IPS-18a (cell line): ENCODE data around the gene ATP8A2.
"Not testable (repeated sequence)": the region's sequence is repeated elsewhere in the genome, so short reads cannot be mapped to it uniquely, and the experiment has no call there.

ENCODE experiments used
- H3K27ac ChIP-seq: one replicate; pipeline ENCODE4 v1.5.1; 2013; ENCODE audit warnings: low read length
- H3K27me3 ChIP-seq: one replicate; pipeline ENCODE4 v1.6.1; 2013; ENCODE audit warnings: mild to moderate bottlenecking, low read length; ENCODE audit not compliant: control insufficient read depth, insufficient read depth
- H3K36me3 ChIP-seq: one replicate; pipeline ENCODE4 v1.6.1; 2013; ENCODE audit warnings: low read depth, low read length; ENCODE audit not compliant: control insufficient read depth
- H3K4me1 ChIP-seq: one replicate; pipeline ENCODE4 v1.6.1; 2013; ENCODE audit warnings: low read depth, low read length; ENCODE audit not compliant: control insufficient read depth
- H3K4me3 ChIP-seq: one replicate; pipeline ENCODE4 v1.5.1; 2013; ENCODE audit warnings: low read length
- H3K9ac ChIP-seq: one replicate; pipeline ENCODE4 v1.6.1; 2013; ENCODE audit warnings: mild to moderate bottlenecking, low read length, moderate library complexity
- H3K9me3 ChIP-seq: one replicate; pipeline ENCODE4 v1.6.1; 2013; ENCODE audit warnings: low read depth, low read length; ENCODE audit not compliant: control insufficient read depth

ATP8A2 gene

DNA sequence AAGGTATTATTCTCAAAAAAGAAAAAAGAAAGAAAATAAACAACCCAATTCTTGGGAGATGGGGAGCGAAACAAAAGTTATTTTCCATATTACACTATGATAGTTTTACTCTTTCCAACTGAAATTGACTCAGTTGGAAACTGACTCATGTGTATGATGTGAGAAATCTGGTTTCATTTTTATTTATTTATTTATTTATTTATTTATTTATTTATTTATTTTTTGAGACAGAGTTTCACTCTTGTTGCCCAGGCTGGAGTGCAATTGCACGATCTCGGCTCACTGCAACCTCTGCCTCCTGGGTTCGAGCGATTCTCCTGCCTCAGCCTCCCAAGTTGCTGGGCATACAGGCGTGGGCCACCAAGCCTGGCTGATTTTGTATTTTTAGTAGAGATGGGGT lies 11.3 kb upstream of the ATP8A2 start:
- not testable (repeated sequence) for H3K9me3 ChIP-seq, H3K27me3 ChIP-seq, H3K9ac ChIP-seq, H3K27ac ChIP-seq, H3K4me3 ChIP-seq, H3K4me1 ChIP-seq, H3K36me3 ChIP-seq

DNA sequence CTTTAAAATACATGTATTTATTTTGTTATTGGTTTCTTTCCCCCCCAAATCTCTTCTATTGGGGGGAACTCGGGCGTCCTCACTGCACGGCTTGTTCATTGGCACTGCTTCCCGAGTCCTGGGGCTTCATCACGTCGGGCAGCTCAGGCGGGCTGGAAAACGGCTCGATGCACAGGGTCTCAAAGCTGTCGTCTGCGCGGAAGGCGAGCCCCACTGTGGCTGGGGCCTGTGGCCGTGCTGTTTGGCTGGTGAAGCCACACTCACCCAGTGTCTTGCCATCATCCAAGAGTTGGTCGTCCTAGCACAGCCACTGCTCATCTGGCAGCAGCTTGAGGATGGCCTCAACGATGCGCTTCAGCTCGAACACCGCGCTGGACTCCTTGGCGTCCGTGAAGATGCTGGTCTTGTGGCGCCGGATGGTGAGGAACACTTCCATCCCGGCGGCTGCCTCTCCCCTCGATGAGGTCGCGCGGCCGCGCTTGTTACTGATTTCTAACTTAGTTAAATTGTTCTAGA lies 6.0 kb upstream of the ATP8A2 start:
- no peak overlapping the region for H3K27ac ChIP-seq
- H3K4me3 ChIP-seq: no peak overlapping the region
- H3K36me3 ChIP-seq: no peaks in the 10 kb centered on the region
- no peaks in the 10 kb centered on the region for H3K4me1 ChIP-seq
- H3K9ac ChIP-seq: no peak overlapping the region
- no peaks in the 10 kb centered on the region for H3K9me3 ChIP-seq
- H3K27me3 ChIP-seq: peaks cover 12% of the 10 kb centered on the region

DNA sequence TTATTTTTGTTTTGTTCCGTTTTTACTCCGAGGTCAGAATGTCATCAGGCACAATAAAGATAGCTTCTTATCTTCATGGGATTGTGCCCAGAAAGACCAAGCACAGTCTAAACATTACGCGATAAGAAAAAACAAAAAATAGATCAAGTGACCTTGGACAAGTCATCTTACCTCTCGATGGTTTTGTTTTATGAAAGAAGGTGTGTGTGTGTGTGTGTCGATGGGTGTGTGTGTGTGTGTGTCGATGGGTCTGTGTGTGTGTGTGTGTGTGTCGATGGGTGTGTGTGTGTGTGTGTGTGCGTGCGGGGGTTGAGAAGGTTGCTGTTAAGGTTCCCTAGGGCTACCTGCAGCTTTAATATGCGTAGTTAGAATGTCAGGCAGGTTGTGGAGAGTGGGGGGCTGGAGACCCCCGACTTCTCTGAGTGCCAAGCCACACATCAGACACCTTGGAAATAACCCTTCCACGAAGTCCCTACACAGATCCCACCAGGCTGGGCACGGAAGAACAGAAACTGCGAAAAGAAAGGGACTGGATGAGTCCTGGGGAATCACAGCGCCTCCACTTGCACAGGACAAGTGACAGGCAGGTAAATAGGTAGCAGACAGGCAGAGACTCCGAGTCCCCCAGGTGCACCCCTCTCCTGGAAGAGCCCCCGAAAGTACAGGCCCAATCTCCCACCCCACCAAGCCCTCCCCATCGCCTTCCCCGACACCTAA lies 458 bp upstream of the ATP8A2 start:
- Histone ChIP-seq H3K9ac (no peak overlapping the region), H3K36me3 (no peaks in the 10 kb centered on the region), H3K27ac (no peak overlapping the region), H3K9me3 (no peaks in the 10 kb centered on the region), H3K27me3 (peaks cover 48% of the 10 kb centered on the region), H3K4me3 (peak overlapping the region; percentile 59), H3K4me1 (no peaks in the 10 kb centered on the region)

GRCh38 chr13:25372284-25373081 lies 709 bp downstream of the ATP8A2 start:
- H3K9ac ChIP-seq: no peak overlapping the region
- H3K36me3 ChIP-seq: no peaks in the 10 kb centered on the region
- H3K27me3 ChIP-seq: peaks cover 48% of the 10 kb centered on the region
- peak overlapping the region; percentile 52 for H3K4me3 ChIP-seq
- H3K9me3 ChIP-seq: no peaks in the 10 kb centered on the region
- no peaks in the 10 kb centered on the region for H3K4me1 ChIP-seq
- no peak overlapping the region for H3K27ac ChIP-seq

DNA sequence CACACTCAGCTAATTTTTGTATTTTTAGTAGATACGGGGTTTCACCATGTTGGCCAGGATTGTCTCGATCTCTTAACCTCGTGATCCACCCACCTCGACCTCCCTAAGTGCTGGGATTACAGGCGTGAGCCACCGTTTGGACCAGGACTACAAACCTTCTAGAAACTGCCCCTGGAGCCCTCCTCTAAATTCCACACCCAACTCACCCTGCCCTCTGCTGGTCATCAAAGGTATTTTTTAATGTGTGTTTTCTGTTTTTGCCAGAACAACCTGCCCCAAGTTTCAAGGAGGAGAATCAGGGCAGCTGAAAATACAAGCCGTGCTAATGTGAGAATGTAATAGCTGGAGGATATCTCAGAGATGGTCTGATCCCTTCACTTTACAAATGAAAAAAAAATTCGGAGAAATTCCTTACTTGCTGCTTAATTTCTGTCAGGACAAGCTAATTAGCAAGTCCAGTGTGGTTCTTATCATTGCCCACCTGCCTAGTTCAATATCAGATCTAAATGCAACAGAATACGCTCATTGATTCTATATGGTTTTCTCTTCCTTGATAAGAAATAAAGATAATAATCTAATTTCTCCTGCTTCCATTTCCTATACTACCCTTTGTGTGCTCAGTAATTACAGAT lies 4.1 kb downstream of the ATP8A2 start:
- peaks cover 35% of the 10 kb centered on the region for H3K27me3 ChIP-seq
- H3K9ac ChIP-seq: no peak overlapping the region

DNA sequence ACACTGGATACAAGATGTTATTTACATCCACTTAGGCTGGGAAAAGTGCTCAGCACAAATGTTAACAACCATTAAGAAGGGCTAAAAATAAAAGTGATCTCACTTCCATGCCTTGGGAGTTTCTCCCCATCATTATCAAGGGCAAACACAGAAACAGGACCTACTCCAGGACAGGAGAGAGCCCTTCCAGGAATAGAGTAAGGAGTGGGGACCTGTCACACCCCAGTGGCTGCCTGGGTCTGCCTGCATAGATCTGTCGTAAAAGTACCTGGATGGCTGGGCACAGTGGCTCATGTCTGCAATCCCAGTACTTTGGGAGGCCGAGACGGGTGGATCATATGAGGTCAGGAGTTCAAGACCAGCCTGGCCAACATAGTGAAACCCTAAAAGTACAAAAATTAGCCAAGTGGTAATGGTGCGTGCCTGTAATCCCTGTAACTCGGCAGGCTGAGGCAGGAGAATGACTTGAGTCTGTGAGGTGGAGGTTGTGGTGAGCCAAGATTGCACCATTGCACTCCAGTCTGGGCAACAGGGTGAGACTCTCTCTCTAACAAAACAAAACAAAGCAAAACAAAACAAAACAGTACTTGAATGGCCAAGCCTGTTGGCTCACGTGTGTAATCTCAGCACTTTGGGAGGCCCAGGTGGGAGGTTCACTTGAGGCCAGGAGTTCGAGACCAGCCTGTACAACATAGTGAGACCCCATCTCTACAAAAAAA lies 5.6 kb downstream of the ATP8A2 start:
- H3K4me3 ChIP-seq: no peak overlapping the region
- peaks cover 21% of the 10 kb centered on the region for H3K27me3 ChIP-seq
- H3K9ac ChIP-seq: no peak overlapping the region
- H3K27ac ChIP-seq: no peak overlapping the region
- no peaks in the 10 kb centered on the region for H3K4me1 ChIP-seq
- H3K36me3 ChIP-seq: no peaks in the 10 kb centered on the region
- H3K9me3 ChIP-seq: no peaks in the 10 kb centered on the region

More for the DNA sequence above, 4.1 kb downstream of the ATP8A2 start:
- no peaks in the 10 kb centered on the region for H3K36me3 ChIP-seq
- H3K4me3 ChIP-seq: no peak overlapping the region
- H3K27ac ChIP-seq: no peak overlapping the region
- no peaks in the 10 kb centered on the region for H3K9me3 ChIP-seq
- no peaks in the 10 kb centered on the region for H3K4me1 ChIP-seq

DNA sequence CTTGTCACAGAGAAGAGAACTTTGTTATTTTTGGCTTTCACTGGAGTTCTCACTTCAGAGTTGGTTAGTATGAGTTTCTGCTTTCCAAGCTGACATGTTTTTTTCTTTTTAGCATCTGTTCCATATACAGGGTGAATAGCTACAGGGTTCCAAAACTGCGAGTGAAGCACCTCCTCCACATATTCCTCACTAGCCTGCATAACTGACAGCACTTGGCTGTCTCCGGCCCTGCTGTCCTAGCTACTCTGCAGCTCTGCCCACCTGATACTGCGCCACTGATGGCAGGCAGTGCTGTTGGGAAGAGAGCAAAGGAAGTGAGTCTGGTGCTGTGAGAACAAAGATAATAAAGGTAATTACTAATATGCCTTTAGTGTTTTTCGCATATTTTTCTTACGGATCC lies 6.8 kb downstream of the ATP8A2 start:
- H3K4me3 ChIP-seq: no peak overlapping the region
- H3K9me3 ChIP-seq: no peaks in the 10 kb centered on the region
- no peak overlapping the region for H3K27ac ChIP-seq
- no peak overlapping the region for H3K9ac ChIP-seq
- peaks cover 10% of the 10 kb centered on the region for H3K27me3 ChIP-seq
- no peaks in the 10 kb centered on the region for H3K4me1 ChIP-seq
- H3K36me3 ChIP-seq: no peaks in the 10 kb centered on the region

GRCh38 chr13:25379011-25379410 lies 7.2 kb downstream of the ATP8A2 start:
- Histone ChIP-seq H3K4me1 (no peaks in the 10 kb centered on the region), H3K9me3 (no peaks in the 10 kb centered on the region), H3K27me3 (peaks cover 5% of the 10 kb centered on the region), H3K9ac (no peak overlapping the region), H3K27ac (no peak overlapping the region), H3K4me3 (no peak overlapping the region), H3K36me3 (no peaks in the 10 kb centered on the region)

GRCh38 chr13:25380082-25380481 lies 8.3 kb downstream of the ATP8A2 start:
- Histone ChIP-seq H3K9me3 (no peaks in the 10 kb centered on the region), H3K4me1 (no peaks in the 10 kb centered on the region), H3K4me3 (no peak overlapping the region), H3K9ac (no peak overlapping the region), H3K27ac (no peak overlapping the region), H3K27me3 (no peaks in the 10 kb centered on the region), H3K36me3 (no peaks in the 10 kb centered on the region)

GRCh38 chr13:25380741-25381324 lies 9.1 kb downstream of the ATP8A2 start:
- Histone ChIP-seq H3K4me3 (no peak overlapping the region), H3K9me3 (no peaks in the 10 kb centered on the region), H3K27ac (no peak overlapping the region), H3K9ac (no peak overlapping the region), H3K36me3 (no peaks in the 10 kb centered on the region), H3K27me3 (no peaks in the 10 kb centered on the region), H3K4me1 (no peaks in the 10 kb centered on the region)
